HG03342 (cell line): ENCODE results near the gene PELI2.

ENCODE experiments used
- ATAC-seq: cut with Tn5 transposase; IDR thresholded peaks from one replicate; pipeline ENCODE4 v1.9.1; 2021; ENCODE audit warnings: mild to moderate bottlenecking, moderate library complexity; ENCODE audit not compliant: unreplicated experiment

Gene PELI2

DNA sequence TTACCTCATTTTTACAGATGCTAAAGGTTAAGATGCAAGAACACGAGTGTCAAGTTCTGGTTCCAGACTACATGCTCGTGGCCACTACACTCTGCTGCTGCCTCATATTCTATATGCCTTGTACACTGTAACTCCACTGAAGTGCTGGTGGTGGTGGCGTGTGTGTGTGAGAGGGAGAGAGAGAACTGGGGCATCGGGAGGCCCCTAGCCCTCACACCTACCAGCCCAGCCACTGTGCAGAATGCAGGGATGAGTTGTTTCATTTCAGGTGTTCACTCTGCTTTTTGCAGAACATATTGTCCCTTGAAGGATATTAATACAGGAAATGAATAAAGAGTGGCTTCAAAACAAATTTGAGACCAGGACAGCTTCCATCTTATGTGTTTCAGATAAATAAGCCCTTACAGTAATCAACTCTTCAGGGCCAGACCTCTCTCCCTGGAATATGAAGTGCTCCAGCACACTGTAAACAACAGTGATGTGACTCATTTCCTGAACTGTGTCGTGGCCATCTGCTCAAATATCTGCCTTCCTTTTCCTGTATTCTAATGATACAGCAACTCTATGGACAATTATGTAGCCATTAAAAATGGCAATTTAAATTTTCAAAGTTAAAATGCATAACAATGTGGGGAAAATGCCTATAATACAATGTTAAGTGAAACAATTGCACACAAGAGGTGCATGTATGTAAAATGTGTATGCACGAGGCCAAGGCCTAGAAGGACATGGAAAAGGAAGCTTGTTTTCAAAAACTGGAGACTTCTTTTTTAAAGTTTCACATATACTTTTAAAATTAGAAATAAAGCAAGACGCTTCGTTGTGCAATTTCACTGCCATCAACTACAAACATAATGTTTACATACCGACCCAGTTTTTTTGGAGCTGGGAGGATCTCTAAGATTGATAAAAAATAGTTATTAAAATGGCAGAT lies 215.4 kb downstream of the PELI2 start:
- no peak for ATAC-seq

DNA sequence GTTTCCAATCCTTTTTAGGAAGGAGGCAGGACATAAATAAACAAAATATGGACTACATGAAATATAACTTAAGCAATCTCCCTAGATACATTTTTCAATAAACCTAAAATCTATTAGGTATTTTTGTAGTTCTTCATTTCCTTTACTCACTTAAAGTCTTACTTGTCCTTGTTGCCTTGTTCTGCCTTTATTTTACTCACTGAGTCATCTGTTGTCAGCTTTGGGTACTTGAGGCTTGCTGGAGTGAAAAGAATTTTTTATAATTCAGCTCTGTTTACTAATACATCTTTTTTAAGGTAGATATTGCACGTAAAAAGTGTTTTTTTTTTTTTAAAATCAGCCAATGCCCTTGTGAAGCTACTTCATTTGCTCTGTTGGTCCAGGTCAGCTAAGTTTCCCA lies 216.2 kb downstream of the PELI2 start:
- no peak for ATAC-seq

DNA sequence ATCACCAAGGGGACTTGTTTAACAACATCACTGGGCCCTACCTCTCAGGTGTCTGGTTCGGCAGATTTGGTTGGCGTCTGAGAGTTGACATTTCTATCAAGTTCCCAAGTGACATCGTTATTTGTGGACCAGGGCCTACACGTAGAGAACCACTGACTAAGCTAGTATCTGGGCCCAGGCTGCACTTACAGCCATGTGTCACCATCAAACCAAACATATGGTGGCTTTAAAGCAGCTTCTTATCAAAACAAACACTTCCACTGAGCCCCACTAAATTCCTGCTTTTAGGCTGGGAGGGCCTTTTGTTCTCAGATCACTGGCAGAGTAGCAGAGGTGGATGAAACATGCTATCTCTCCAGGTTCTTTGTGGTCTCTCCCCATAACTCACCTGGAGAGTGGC lies 220.5 kb downstream of the PELI2 start:
- ATAC-seq: no peak

- peak; percentile 77 for ATAC-seq
Measured at GRCh38 chr14:56339855-56340701, 221.9 kb downstream of the PELI2 start.

GRCh38 chr14:56340932-56341331 lies 222.7 kb downstream of the PELI2 start:
- no peak for ATAC-seq

DNA sequence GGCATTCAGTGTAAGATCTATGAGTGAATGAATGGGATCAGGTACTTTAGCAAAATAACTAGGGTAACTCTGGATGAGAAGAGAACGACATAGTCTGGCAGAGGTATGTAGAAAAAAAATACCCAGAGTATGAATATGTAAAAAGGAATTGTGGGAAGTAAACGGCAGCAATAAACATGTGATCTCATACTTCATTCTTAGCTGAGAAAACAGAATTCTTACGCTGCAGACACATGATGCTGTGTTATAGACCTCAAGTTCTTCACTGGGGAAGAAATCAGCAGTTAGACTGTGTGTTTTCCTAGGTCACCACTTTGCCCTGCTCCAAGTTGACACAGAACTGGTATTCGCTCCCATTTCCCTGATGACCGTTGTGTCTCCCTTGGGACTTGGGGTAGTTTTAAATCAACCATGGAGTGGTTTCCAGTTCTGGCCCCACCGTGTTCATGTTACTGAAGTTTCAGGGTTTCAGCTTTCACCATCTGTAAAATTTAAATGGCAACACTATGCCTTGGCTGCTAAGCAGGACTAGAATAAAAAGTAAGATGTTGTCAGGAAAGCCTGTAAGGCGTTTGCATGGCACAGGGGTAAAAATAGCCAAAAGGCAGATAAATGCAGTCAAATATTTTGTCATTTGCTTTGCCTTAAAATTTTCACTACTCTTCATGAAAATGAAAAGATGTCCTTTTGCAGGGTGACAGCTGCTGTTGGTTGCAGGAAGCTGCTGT lies 223.7 kb downstream of the PELI2 start:
- ATAC-seq: peak; percentile 55

- ATAC-seq: no peak
Measured at GRCh38 chr14:56342494-56342942, 224.3 kb downstream of the PELI2 start.

GRCh38 chr14:56349960-56350359 lies 231.7 kb downstream of the PELI2 start:
- ATAC-seq: no peak
